Cardiac septum (tissue), 1 donor: Measurements from ENCODE around the gene SCP2. TPM values are rescaled to one million over a fixed set of nuclear protein-coding genes. Genes with fewer than 3 reads are reported as not detected.
A peak's percentile ranks its signal among the peaks of the same experiment; 100 is the strongest.

Source experiments
- DNase-seq: peaks from one replicate; pipeline ENCODE4 v3.0.0-alpha.2; 2020; ENCODE audit warnings: low spot score
- intact Hi-C: fragments of 100-400 bp; cut with DNase I; formaldehyde crosslinking; loops from one replicate; pipeline ENCODE4 v1.14.0; 2022
- long read RNA-seq: library from polyadenylated mRNA; unstranded; transcript quantifications from one replicate; pipeline ENCODE4 v2.0.0, GENCODE V29; 2021
- total RNA-seq: library from RNA; stranded (reverse); fragmentation: NEBNext Ultra II Directional; extraction: Animal tissue kit (Norgen Biotek cat#: 25700); gene quantifications from one replicate; pipeline ENCODE4 v1.2.1, GENCODE V29; 2021
- donor health status: DM: no; HTN: no; CAD: no.

The SCP2 gene
- total RNA-seq = 124 TPM
- long read RNA-seq, transcript SCP2-203 (16 exons, 2,811 nt) = minor isoform, 69 of 244 reads
- long read RNA-seq, transcript SCP2-217 (12 exons, 1,101 nt) = minor isoform, 10 of 244 reads
- long read RNA-seq, transcript SCP2-207 (5 exons, 894 nt) = major isoform, 141 of 244 reads
- long read RNA-seq, partial matches to known transcripts = 13 of 244 reads
- long read RNA-seq, other reads (novel, unspliced or antisense) = 5 of 244 reads

GRCh38 chr1:52927212-52928014, at the start of gene SCP2:
Gene SCP2, plus strand, starts transcription at chr1:52927276. Its CDS starts 121 bp downstream, at chr1:52927397.
- intact Hi-C loops = loop anchor here (2.0 to 5.0 kb wide), 3 partner anchors 201 to 520 kb away; partner anchors contain the start of genes COA7 and ZYG11B

GRCh38 chr1:52877554-52877953, 49.5 kb upstream of the SCP2 start:
- intact Hi-C loops = no loop called here

More at GRCh38 chr1:52927212-52928014, at the start of gene SCP2:
- DNase-seq = peak; percentile 91

GRCh38 chr1:52880206-52880605, 46.9 kb upstream of the SCP2 start:
- intact Hi-C loops = no loop called here
- DNase-seq = no peak

More at GRCh38 chr1:52877554-52877953, 49.5 kb upstream of the SCP2 start:
- DNase-seq = no peak

GRCh38 chr1:52887483-52887882, 39.6 kb upstream of the SCP2 start:
- DNase-seq = no peak

GRCh38 chr1:52892424-52893215, 34.5 kb upstream of the SCP2 start:
- intact Hi-C loops = no loop called here
- no peak for DNase-seq

More at GRCh38 chr1:52887483-52887882, 39.6 kb upstream of the SCP2 start:
- intact Hi-C loops = no loop called here

- intact Hi-C loops = no loop called here
- DNase-seq = no peak
Measured at GRCh38 chr1:52899445-52899894, 27.6 kb upstream of the SCP2 start.

GRCh38 chr1:52900402-52900801, 26.7 kb upstream of the SCP2 start:
- intact Hi-C loops = no loop called here
- DNase-seq = no peak

GRCh38 chr1:52901384-52901783, 25.7 kb upstream of the SCP2 start:
- intact Hi-C loops = no loop called here
- no peak for DNase-seq

- DNase-seq = no peak
- intact Hi-C loops = loop anchor here (2.0 kb wide), 1 partner anchor 16 kb away; the partner anchor contains the start of gene ECHDC2
Measured at GRCh38 chr1:52904208-52904926, 22.7 kb upstream of the SCP2 start.

- intact Hi-C loops = loop anchor here (2.0 kb wide), 1 partner anchor 16 kb away; the partner anchor contains the start of gene ECHDC2
- DNase-seq = no peak
Measured at GRCh38 chr1:52904927-52905698, 22.0 kb upstream of the SCP2 start.

GRCh38 chr1:52906135-52906603, 20.9 kb upstream of the SCP2 start:
- no peak for DNase-seq
- intact Hi-C loops = no loop called here

GRCh38 chr1:52907068-52907811, 19.8 kb upstream of the SCP2 start:
- no peak for DNase-seq
- intact Hi-C loops = no loop called here

- intact Hi-C loops = no loop called here
- no peak for DNase-seq
Measured at GRCh38 chr1:52907812-52908153, 19.3 kb upstream of the SCP2 start.

- no peak for DNase-seq
- intact Hi-C loops = no loop called here
Measured at GRCh38 chr1:52911541-52911940, 15.5 kb upstream of the SCP2 start.

GRCh38 chr1:52913014-52913413, 14.1 kb upstream of the SCP2 start:
- intact Hi-C loops = no loop called here
- no peak for DNase-seq

- DNase-seq = no peak
- intact Hi-C loops = no loop called here
Measured at GRCh38 chr1:52913537-52913936, 13.5 kb upstream of the SCP2 start.

GRCh38 chr1:52914463-52914862, 12.6 kb upstream of the SCP2 start:
- no peak for DNase-seq
- intact Hi-C loops = no loop called here
